KOPT-K1 (cell line): ENCODE measurements around the gene GNAL.

ENCODE experiments used
- H3K27ac ChIP-seq: fragments of 200-600 bp; sonication (generic); 2 replicates; pipeline ENCODE4 v1.5.1; 2016; ENCODE audit warnings: antibody characterized with exemption, mild to moderate bottlenecking, low read depth, low read length; ENCODE audit not compliant: poor library complexity, severe bottlenecking
- H3K36me3 ChIP-seq: fragments of 200-600 bp; sonication (generic); 2 replicates; pipeline ENCODE4 v1.5.1; 2017; ENCODE audit warnings: antibody characterized with exemption, mild to moderate bottlenecking, low read length, moderate library complexity; ENCODE audit not compliant: insufficient read depth
- H3K9me3 ChIP-seq: fragments of 200-600 bp; sonication (generic); 2 replicates; pipeline ENCODE4 v1.5.1; 2017; ENCODE audit warnings: antibody characterized with exemption, low read length, mild to moderate bottlenecking; ENCODE audit not compliant: insufficient read depth, poor library complexity, severe bottlenecking

The GNAL gene

GRCh38 chr18:11754979-11755378, 65.9 kb downstream of the GNAL start:
- no peaks in the 10 kb centered on the region for H3K36me3 ChIP-seq
- no peak overlapping the region for H3K27ac ChIP-seq
- H3K9me3 ChIP-seq: no peaks in the 10 kb centered on the region

- Histone ChIP-seq H3K36me3 (no peaks in the 10 kb centered on the region), H3K27ac (no peak overlapping the region)
Measured at GRCh38 chr18:11757084-11757590, 68.1 kb downstream of the GNAL start.

GRCh38 chr18:11759456-11759855, 70.4 kb downstream of the GNAL start:
- Histone ChIP-seq H3K9me3 (no peaks in the 10 kb centered on the region), H3K27ac (no peak overlapping the region), H3K36me3 (no peaks in the 10 kb centered on the region)

More at GRCh38 chr18:11757084-11757590, 68.1 kb downstream of the GNAL start:
- no peaks in the 10 kb centered on the region for H3K9me3 ChIP-seq

- Histone ChIP-seq H3K27ac (no peak overlapping the region), H3K9me3 (no peaks in the 10 kb centered on the region), H3K36me3 (no peaks in the 10 kb centered on the region)
Measured at GRCh38 chr18:11760498-11761167, 71.6 kb downstream of the GNAL start.

GRCh38 chr18:11761553-11761952, 72.5 kb downstream of the GNAL start:
- no peak overlapping the region for H3K27ac ChIP-seq
- no peaks in the 10 kb centered on the region for H3K9me3 ChIP-seq
- H3K36me3 ChIP-seq: no peaks in the 10 kb centered on the region

GRCh38 chr18:11762429-11762828, 73.4 kb downstream of the GNAL start:
- H3K9me3 ChIP-seq: no peaks in the 10 kb centered on the region
- H3K36me3 ChIP-seq: no peaks in the 10 kb centered on the region
- no peak overlapping the region for H3K27ac ChIP-seq

GRCh38 chr18:11767329-11767728, 78.3 kb downstream of the GNAL start:
- no peaks in the 10 kb centered on the region for H3K9me3 ChIP-seq
- no peak overlapping the region for H3K27ac ChIP-seq

GRCh38 chr18:11767935-11768334, 78.9 kb downstream of the GNAL start:
- Histone ChIP-seq H3K36me3 (no peaks in the 10 kb centered on the region), H3K9me3 (no peaks in the 10 kb centered on the region), H3K27ac (no peak overlapping the region)

More at GRCh38 chr18:11767329-11767728, 78.3 kb downstream of the GNAL start:
- no peaks in the 10 kb centered on the region for H3K36me3 ChIP-seq

GRCh38 chr18:11775436-11776174, 86.5 kb downstream of the GNAL start:
- Histone ChIP-seq H3K27ac (no peak overlapping the region), H3K9me3 (no peaks in the 10 kb centered on the region), H3K36me3 (no peaks in the 10 kb centered on the region)

GRCh38 chr18:11780042-11780441, 91.0 kb downstream of the GNAL start:
- H3K9me3 ChIP-seq: no peaks in the 10 kb centered on the region
- H3K36me3 ChIP-seq: no peaks in the 10 kb centered on the region
- no peak overlapping the region for H3K27ac ChIP-seq

GRCh38 chr18:11783716-11784331, 94.8 kb downstream of the GNAL start:
- H3K36me3 ChIP-seq: no peaks in the 10 kb centered on the region
- no peak overlapping the region for H3K27ac ChIP-seq
- no peaks in the 10 kb centered on the region for H3K9me3 ChIP-seq

GRCh38 chr18:11784674-11785304, 95.7 kb downstream of the GNAL start:
- Histone ChIP-seq H3K36me3 (no peaks in the 10 kb centered on the region), H3K9me3 (no peaks in the 10 kb centered on the region), H3K27ac (no peak overlapping the region)

GRCh38 chr18:11785444-11786055, 96.5 kb downstream of the GNAL start:
- H3K36me3 ChIP-seq: no peaks in the 10 kb centered on the region
- H3K9me3 ChIP-seq: no peaks in the 10 kb centered on the region
- no peak overlapping the region for H3K27ac ChIP-seq

- H3K27ac ChIP-seq: no peak overlapping the region
- H3K36me3 ChIP-seq: no peaks in the 10 kb centered on the region
- H3K9me3 ChIP-seq: no peaks in the 10 kb centered on the region
Measured at GRCh38 chr18:11789716-11790510, 100.8 kb downstream of the GNAL start.
